Testis (tissue), 3 donors: Measurements from ENCODE around the gene DBNDD2. TPM values are rescaled to one million over a fixed set of nuclear protein-coding genes. Genes with fewer than 3 reads are reported as not detected.

Experiments
- DNase-seq: peaks from one replicate; pipeline ENCODE4 v3.0.0-alpha.2; 2019
- H3K27ac ChIP-seq, 2 donors: fragments of 200-600 bp; sonication (generic); one replicate each; pipeline ENCODE4 v1.5.1; 2019
- H3K27me3 ChIP-seq: fragments of 200-600 bp; sonication (generic); one replicate; pipeline ENCODE4 v1.5.1; 2019
- H3K36me3 ChIP-seq: fragments of 200-600 bp; sonication (generic); one replicate; pipeline ENCODE4 v1.5.1; 2017; ENCODE audit warnings: low read depth; ENCODE audit errors: missing control alignments
- H3K4me1 ChIP-seq: fragments of 200-600 bp; sonication (generic); one replicate; pipeline ENCODE4 v1.5.1; 2019
- H3K4me3 ChIP-seq, 2 donors: fragments of 200-600 bp; sonication (generic); one replicate each; pipeline ENCODE4 v1.5.1; 2017 to 2019
- H3K9me3 ChIP-seq: fragments of 200-600 bp; sonication (generic); one replicate; pipeline ENCODE4 v1.5.1; 2017
- POLR2A ChIP-seq: fragments of 450-650 bp; IDR thresholded peaks from one replicate; pipeline ENCODE4 v1.6.1; 2017; ENCODE audit warnings: antibody characterized with exemption, mild to moderate bottlenecking, moderate library complexity
- WGBS, 2 donors: methylation state at CpG; one replicate each; pipeline ENCODE4 v1.1.5; 2018; 5-methylcytosine and 5-hydroxymethylcytosine counted together
- intact Hi-C: fragments of 100-400 bp; cut with DNase I; formaldehyde crosslinking; loops from one replicate; pipeline ENCODE4 v1.15.1; 2023; ENCODE audit warnings: low total_unique reads
- polyA plus RNA-seq: library from polyadenylated mRNA; stranded (reverse); fragments of 350-450 nt; fragmentation: Illumina TruSeq; extraction: RNeasy Lipid Tissue Mini Kit (QIAGEN cat#74804); gene quantifications from one replicate; pipeline ENCODE4 v1.2.3, GENCODE V29; 2014; ENCODE audit warnings: low read depth, low replicate concordance; ENCODE audit not compliant: insufficient read depth
- total RNA-seq, 2 donors: library from RNA; depleted of rRNA; stranded (reverse); fragments of >200 nt; gene quantifications; one replicate each; pipeline ENCODE4 v1.2.3, GENCODE V29; 2016
- TF ChIP-seq, protein P1 (sequence below), 3 experiments: fragments of 450-650 bp in 2 of 3; fragments of 200-600 bp in 1 of 3; sonication (generic) in 1 of 3; IDR thresholded peaks; one replicate each; pipeline ENCODE4 v1.5.1; 2016 to 2019; ENCODE audit warnings: antibody characterized with exemption in 3 of 3, mild to moderate bottlenecking in 2 of 3, moderate library complexity in 1 of 3

DBNDD2 gene
- total and polyA plus RNA-seq, 3 donors from 2014 or later = 7.9 to 39.3 (median 10.0) TPM

- intact Hi-C loops = loop anchor here (2.0 kb wide), 1 partner anchor 65 kb away; no protein-coding TSS in a partner anchor
- 84 to 85% methylated on average over 17 of the region's 17 CpGs for WGBS, 2 donors
- TF ChIP-seq, protein P1, sequence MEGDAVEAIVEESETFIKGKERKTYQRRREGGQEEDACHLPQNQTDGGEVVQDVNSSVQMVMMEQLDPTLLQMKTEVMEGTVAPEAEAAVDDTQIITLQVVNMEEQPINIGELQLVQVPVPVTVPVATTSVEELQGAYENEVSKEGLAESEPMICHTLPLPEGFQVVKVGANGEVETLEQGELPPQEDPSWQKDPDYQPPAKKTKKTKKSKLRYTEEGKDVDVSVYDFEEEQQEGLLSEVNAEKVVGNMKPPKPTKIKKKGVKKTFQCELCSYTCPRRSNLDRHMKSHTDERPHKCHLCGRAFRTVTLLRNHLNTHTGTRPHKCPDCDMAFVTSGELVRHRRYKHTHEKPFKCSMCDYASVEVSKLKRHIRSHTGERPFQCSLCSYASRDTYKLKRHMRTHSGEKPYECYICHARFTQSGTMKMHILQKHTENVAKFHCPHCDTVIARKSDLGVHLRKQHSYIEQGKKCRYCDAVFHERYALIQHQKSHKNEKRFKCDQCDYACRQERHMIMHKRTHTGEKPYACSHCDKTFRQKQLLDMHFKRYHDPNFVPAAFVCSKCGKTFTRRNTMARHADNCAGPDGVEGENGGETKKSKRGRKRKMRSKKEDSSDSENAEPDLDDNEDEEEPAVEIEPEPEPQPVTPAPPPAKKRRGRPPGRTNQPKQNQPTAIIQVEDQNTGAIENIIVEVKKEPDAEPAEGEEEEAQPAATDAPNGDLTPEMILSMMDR (IDR thresholded peaks at IDR 0.05) = no peak
- TF ChIP-seq POLR2A = no peak
- Histone ChIP-seq H3K27me3 (no peaks in the 10 kb centered on the region), H3K27ac (no peak overlapping the region), H3K4me3 (no peak overlapping the region), H3K9me3 (no peaks in the 10 kb centered on the region), H3K36me3 (no peaks in the 10 kb centered on the region), H3K4me1 (peaks cover 6% of the 10 kb centered on the region)
- DNase-seq = no peak
These were observed 11.4 kb downstream of the DBNDD2 start for GRCh38 chr20:45419188-45420091.

GRCh38 chr20:45420125-45420524 lies 12.0 kb downstream of the DBNDD2 start:
- H3K4me1 ChIP-seq = peaks cover 6% of the 10 kb centered on the region
- WGBS, 2 donors = 94 to 98% methylated on average over 8 of the region's 8 CpGs
- H3K9me3 ChIP-seq = no peaks in the 10 kb centered on the region
- H3K27me3 ChIP-seq = no peaks in the 10 kb centered on the region
- DNase-seq = no peak
- H3K36me3 ChIP-seq = no peaks in the 10 kb centered on the region
- no peak overlapping the region for H3K27ac ChIP-seq
- intact Hi-C loops = no loop called here
- TF ChIP-seq POLR2A = no peak
- TF ChIP-seq, protein P1 (IDR thresholded peaks at IDR 0.05) = no peak
- no peak overlapping the region for H3K4me3 ChIP-seq

GRCh38 chr20:45423700-45424099 lies 15.6 kb downstream of the DBNDD2 start:
- Histone ChIP-seq H3K27ac (no peak overlapping the region), H3K27me3 (no peaks in the 10 kb centered on the region), H3K9me3 (no peaks in the 10 kb centered on the region), H3K4me3 (no peak overlapping the region), H3K4me1 (no peaks in the 10 kb centered on the region), H3K36me3 (no peaks in the 10 kb centered on the region)
- 95 to 97% methylated on average over 2 of the region's 2 CpGs for WGBS, 2 donors
- intact Hi-C loops = no loop called here
- DNase-seq = no peak
- TF ChIP-seq POLR2A = no peak
- TF ChIP-seq, protein P1 (IDR thresholded peaks at IDR 0.05) = no peak

DNA sequence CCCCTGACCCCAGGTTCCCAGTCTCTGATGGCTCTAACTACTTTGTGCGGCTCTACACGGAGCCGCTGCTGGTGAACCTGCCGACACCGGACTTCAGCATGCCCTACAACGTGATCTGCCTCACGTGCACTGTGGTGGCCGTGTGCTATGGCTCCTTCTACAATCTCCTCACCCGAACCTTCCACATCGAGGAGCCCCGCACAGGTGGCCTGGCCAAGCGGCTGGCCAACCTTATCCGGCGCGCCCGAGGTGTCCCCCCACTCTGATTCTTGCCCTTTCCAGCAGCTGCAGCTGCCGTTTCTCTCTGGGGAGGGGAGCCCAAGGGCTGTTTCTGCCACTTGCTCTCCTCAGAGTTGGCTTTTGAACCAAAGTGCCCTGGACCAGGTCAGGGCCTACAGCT lies 17.5 kb downstream of the DBNDD2 start:
- no peak for DNase-seq
- H3K36me3 ChIP-seq = no peaks in the 10 kb centered on the region
- H3K27me3 ChIP-seq = no peaks in the 10 kb centered on the region
- no peak overlapping the region for H3K4me3 ChIP-seq
- H3K9me3 ChIP-seq = no peaks in the 10 kb centered on the region
- no peak for TF ChIP-seq POLR2A
- TF ChIP-seq, protein P1 (IDR thresholded peaks at IDR 0.05) = no peak
- H3K4me1 ChIP-seq = no peaks in the 10 kb centered on the region
- intact Hi-C loops = no loop called here
- WGBS, 2 donors = 92 to 100% methylated on average over 1 to 17 of the region's 17 CpGs
- H3K27ac ChIP-seq = no peak overlapping the region
